ENCODE data around the gene KRTAP19-7.

KRTAP19-7 gene

GRCh38 chr21:30561264-30561895, at the start of gene KRTAP19-7:
TSS of gene KRTAP19-7 (minus strand) at chr21:30561314. CDS start at chr21:30561289, 25 bp downstream.
- DNase-seq (ENCODE audit: low read depth), result no peak

GRCh38 chr21:30605968-30606367, 44.9 kb upstream of the KRTAP19-7 start:
- no peak for DNase-seq (ENCODE audit: low read depth)

- no peak for DNase-seq (ENCODE audit: low read depth)
These were observed 39.7 kb upstream of the KRTAP19-7 start, which contains the start of gene KRTAP22-1 for GRCh38 chr21:30600787-30601186. TSS of gene KRTAP22-1 (plus strand) at chr21:30601087.

- DNase-seq (ENCODE audit: low read depth), result no peak
These were observed 37.7 kb upstream of the KRTAP19-7 start, which contains the start of gene KRTAP6-2 for GRCh38 chr21:30598802-30599201. TSS of gene KRTAP6-2 (minus strand) at chr21:30598902. CDS start at chr21:30598874, 28 bp downstream.

GRCh38 chr21:30592140-30592539, 31.0 kb upstream of the KRTAP19-7 start, which contains the start of gene KRTAP6-3:
TSS of gene KRTAP6-3 (plus strand) at chr21:30592440. CDS start at chr21:30592446, 6 bp downstream.
- no peak for DNase-seq (ENCODE audit: low read depth)

- DNase-seq (ENCODE audit: low read depth), result no peak
These were observed 29.2 kb upstream of the KRTAP19-7 start, which contains the start of gene KRTAP22-2 for GRCh38 chr21:30590297-30590696. TSS of gene KRTAP22-2 (minus strand) at chr21:30590397.

- DNase-seq (ENCODE audit: low read depth), result no peak
These were observed 21.8 kb upstream of the KRTAP19-7 start for GRCh38 chr21:30582870-30583269.

- no peak for DNase-seq (ENCODE audit: low read depth)
These were observed 19.0 kb upstream of the KRTAP19-7 start for GRCh38 chr21:30580132-30580531.

GRCh38 chr21:30579346-30579745, 18.2 kb upstream of the KRTAP19-7 start:
- no peak for DNase-seq (ENCODE audit: low read depth)

- DNase-seq (ENCODE audit: low read depth), result no peak
These were observed 16.7 kb upstream of the KRTAP19-7 start for GRCh38 chr21:30577766-30578165.

- no peak for DNase-seq (ENCODE audit: low read depth)
These were observed 6.5 kb upstream of the KRTAP19-7 start for GRCh38 chr21:30567617-30568016.

GRCh38 chr21:30563630-30564029, 2.5 kb upstream of the KRTAP19-7 start:
- DNase-seq (ENCODE audit: low read depth), result no peak

- DNase-seq (ENCODE audit: low read depth), result no peak
These were observed 2.0 kb upstream of the KRTAP19-7 start for GRCh38 chr21:30563072-30563471.

- no peak for DNase-seq (ENCODE audit: low read depth)
These were observed 843 bp upstream of the KRTAP19-7 start for GRCh38 chr21:30561957-30562356.

GRCh38 chr21:30555095-30555494, 6.0 kb downstream of the KRTAP19-7 start:
- no peak for DNase-seq (ENCODE audit: low read depth)

GRCh38 chr21:30552782-30553181, 8.3 kb downstream of the KRTAP19-7 start:
- no peak for DNase-seq (ENCODE audit: low read depth)

- no peak for DNase-seq (ENCODE audit: low read depth)
These were observed 19.4 kb downstream of the KRTAP19-7 start, which contains the start of gene KRTAP19-6 for GRCh38 chr21:30541764-30542163. TSS of gene KRTAP19-6 (minus strand) at chr21:30541864. CDS start at chr21:30541833, 31 bp downstream.

- no peak for DNase-seq (ENCODE audit: low read depth)
These were observed 42.2 kb downstream of the KRTAP19-7 start for GRCh38 chr21:30518876-30519275.

- DNase-seq (ENCODE audit: low read depth), result no peak
These were observed 45.4 kb downstream of the KRTAP19-7 start for GRCh38 chr21:30515681-30516080.
